ENCODE results near the gene HNRNPF. TPM values are rescaled to one million over a fixed set of nuclear protein-coding genes. Genes with fewer than 3 reads are reported as not detected.

Gene HNRNPF
- total and polyA plus RNA-seq, 2 of the 8 experiments (the other 6 are each of a cell fraction or from before 2014, with no cell fraction given): 209 to 389 TPM

DNA sequence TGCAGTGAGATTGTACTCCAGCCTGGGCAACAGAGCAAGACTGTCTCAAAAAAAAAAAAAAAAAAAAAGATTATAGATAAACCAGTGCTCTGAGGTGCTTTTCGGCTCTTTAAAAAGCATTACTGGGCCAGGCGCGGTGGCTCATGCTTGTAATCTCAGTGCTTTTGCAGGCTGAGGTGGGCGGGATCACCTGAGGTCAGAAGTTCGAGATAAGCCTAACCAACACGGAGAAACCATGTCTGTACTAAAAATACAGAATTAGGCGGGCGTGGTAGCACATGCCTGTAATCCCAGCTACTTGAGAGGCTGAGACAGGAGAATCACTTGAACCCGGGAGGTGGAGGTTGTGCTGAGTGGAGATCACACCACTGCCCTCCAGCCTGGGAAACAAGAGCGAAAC is 6.6 kb upstream of the HNRNPF start (continued):
- TF ChIP-seq RNF2 (IDR thresholded peaks at IDR 0.05; ENCODE audit: borderline replicate concordance, low read depth, low read length, missing control alignments, poor library complexity, severe bottlenecking): no peak
- TF ChIP-seq, protein P1, sequence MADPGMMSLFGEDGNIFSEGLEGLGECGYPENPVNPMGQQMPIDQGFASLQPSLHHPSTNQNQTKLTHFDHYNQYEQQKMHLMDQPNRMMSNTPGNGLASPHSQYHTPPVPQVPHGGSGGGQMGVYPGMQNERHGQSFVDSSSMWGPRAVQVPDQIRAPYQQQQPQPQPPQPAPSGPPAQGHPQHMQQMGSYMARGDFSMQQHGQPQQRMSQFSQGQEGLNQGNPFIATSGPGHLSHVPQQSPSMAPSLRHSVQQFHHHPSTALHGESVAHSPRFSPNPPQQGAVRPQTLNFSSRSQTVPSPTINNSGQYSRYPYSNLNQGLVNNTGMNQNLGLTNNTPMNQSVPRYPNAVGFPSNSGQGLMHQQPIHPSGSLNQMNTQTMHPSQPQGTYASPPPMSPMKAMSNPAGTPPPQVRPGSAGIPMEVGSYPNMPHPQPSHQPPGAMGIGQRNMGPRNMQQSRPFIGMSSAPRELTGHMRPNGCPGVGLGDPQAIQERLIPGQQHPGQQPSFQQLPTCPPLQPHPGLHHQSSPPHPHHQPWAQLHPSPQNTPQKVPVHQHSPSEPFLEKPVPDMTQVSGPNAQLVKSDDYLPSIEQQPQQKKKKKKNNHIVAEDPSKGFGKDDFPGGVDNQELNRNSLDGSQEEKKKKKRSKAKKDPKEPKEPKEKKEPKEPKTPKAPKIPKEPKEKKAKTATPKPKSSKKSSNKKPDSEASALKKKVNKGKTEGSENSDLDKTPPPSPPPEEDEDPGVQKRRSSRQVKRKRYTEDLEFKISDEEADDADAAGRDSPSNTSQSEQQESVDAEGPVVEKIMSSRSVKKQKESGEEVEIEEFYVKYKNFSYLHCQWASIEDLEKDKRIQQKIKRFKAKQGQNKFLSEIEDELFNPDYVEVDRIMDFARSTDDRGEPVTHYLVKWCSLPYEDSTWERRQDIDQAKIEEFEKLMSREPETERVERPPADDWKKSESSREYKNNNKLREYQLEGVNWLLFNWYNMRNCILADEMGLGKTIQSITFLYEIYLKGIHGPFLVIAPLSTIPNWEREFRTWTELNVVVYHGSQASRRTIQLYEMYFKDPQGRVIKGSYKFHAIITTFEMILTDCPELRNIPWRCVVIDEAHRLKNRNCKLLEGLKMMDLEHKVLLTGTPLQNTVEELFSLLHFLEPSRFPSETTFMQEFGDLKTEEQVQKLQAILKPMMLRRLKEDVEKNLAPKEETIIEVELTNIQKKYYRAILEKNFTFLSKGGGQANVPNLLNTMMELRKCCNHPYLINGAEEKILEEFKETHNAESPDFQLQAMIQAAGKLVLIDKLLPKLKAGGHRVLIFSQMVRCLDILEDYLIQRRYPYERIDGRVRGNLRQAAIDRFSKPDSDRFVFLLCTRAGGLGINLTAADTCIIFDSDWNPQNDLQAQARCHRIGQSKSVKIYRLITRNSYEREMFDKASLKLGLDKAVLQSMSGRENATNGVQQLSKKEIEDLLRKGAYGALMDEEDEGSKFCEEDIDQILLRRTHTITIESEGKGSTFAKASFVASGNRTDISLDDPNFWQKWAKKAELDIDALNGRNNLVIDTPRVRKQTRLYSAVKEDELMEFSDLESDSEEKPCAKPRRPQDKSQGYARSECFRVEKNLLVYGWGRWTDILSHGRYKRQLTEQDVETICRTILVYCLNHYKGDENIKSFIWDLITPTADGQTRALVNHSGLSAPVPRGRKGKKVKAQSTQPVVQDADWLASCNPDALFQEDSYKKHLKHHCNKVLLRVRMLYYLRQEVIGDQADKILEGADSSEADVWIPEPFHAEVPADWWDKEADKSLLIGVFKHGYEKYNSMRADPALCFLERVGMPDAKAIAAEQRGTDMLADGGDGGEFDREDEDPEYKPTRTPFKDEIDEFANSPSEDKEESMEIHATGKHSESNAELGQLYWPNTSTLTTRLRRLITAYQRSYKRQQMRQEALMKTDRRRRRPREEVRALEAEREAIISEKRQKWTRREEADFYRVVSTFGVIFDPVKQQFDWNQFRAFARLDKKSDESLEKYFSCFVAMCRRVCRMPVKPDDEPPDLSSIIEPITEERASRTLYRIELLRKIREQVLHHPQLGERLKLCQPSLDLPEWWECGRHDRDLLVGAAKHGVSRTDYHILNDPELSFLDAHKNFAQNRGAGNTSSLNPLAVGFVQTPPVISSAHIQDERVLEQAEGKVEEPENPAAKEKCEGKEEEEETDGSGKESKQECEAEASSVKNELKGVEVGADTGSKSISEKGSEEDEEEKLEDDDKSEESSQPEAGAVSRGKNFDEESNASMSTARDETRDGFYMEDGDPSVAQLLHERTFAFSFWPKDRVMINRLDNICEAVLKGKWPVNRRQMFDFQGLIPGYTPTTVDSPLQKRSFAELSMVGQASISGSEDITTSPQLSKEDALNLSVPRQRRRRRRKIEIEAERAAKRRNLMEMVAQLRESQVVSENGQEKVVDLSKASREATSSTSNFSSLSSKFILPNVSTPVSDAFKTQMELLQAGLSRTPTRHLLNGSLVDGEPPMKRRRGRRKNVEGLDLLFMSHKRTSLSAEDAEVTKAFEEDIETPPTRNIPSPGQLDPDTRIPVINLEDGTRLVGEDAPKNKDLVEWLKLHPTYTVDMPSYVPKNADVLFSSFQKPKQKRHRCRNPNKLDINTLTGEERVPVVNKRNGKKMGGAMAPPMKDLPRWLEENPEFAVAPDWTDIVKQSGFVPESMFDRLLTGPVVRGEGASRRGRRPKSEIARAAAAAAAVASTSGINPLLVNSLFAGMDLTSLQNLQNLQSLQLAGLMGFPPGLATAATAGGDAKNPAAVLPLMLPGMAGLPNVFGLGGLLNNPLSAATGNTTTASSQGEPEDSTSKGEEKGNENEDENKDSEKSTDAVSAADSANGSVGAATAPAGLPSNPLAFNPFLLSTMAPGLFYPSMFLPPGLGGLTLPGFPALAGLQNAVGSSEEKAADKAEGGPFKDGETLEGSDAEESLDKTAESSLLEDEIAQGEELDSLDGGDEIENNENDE (IDR thresholded peaks at IDR 0.05; ENCODE audit: insufficient replicate concordance, low read length): no peak
- TF ChIP-seq TEAD4 (IDR thresholded peaks at IDR 0.05; ENCODE audit: low read depth, low read length): no peak
- no peak for TF ChIP-seq ASH2L (IDR thresholded peaks at IDR 0.05; ENCODE audit: low read length)
- no peak for TF ChIP-seq RBBP5 (IDR thresholded peaks at IDR 0.05; ENCODE audit: borderline replicate concordance, low read depth, low read length)

All from H1 (cell line).